GM18520 (cell line): Measurements from ENCODE around the gene RER1.

Experiments
- ATAC-seq: cut with Tn5 transposase; IDR thresholded peaks from one replicate; pipeline ENCODE4 v1.9.1; 2021; ENCODE audit not compliant: unreplicated experiment

Gene RER1

DNA sequence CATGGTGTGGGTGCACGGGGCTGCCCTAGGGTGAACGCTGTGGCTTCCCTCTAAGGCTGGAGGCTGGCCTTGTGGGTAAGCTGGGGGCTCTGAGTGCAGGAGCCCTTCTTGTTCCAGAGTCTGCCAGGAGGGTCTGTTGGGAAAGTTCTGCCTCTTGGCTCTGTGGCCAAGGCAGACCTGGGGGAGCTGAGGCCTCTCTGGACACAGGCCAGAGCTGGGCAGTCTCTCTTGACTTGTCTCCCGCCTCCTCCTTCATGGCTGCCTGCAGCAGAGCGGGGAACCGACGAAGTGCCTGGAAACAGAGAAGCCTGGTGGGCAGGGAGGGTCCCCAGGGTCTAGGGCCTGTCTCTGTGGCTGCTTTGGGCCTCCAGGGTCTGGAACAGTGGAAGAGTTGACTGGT, 51.0 kb downstream of the RER1 start:
- ATAC-seq, result no peak

GRCh38 chr1:2443277-2444137, 51.9 kb downstream of the RER1 start:
- ATAC-seq, result no peak

DNA sequence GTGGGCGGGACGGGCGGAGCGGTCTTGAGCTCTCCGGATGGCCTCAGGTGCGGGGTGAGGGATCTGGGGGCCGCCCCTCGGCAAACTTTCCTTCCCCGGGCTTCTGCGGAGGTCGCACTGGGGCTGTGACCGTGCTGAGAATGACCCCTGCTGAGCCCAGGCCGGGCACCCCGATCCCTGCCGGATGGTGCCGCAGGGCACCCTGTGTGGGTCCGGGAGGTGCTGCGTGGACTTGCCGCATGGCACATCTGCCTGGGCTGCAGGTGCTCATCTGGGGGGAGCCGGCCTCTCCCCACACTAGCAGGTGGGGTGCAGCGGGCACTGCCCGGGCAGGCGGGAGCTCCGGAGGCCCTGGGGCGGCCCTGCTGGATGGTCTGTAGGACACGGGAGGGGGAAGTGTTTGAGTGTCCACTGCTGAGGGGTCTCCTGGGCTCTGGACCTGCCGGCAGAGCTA, 52.5 kb downstream of the RER1 start:
- no peak for ATAC-seq

- no peak for ATAC-seq
Observed at GRCh38 chr1:2445162-2445822, 53.7 kb downstream of the RER1 start.

DNA sequence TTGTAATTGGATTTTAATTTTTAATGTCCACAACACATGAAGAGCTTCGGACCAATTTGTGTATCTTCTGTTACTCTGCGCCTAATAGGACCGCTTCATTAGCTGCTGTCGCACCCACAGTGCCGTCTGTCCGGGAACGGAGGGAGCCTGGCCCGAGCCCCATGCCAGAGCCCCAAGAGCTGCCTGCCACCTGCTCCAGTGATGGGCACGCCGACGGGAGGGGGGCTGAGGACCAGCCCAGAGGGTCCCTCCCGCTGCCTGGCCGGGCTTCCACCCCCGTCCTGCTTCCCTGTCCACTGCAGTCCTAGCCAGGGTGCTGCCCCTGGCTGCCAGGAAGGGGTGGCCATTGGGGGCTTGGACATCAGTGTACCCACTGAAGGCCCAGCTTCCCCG, 54.2 kb downstream of the RER1 start:
- no peak for ATAC-seq

DNA sequence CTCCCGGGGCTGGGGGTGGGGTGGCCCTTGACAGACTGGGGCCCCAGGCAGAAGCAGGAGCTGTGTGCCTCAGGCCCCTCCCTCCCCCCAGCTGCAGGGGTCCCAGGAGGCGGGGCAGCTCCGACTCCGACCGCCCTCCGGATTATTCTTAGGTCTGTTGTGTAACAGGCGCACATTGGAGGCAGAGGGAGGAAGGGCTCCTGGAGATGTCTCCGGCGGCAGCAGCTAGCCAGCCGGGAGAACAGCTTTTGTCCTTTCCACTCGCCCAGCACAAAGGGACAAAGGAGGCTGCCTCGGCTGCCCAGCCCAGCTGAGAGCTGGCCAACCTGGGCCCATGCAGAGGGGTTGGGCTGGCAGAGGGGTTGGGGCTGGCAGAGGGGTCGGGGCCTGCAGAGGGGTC, 54.8 kb downstream of the RER1 start:
- ATAC-seq, result no peak

DNA sequence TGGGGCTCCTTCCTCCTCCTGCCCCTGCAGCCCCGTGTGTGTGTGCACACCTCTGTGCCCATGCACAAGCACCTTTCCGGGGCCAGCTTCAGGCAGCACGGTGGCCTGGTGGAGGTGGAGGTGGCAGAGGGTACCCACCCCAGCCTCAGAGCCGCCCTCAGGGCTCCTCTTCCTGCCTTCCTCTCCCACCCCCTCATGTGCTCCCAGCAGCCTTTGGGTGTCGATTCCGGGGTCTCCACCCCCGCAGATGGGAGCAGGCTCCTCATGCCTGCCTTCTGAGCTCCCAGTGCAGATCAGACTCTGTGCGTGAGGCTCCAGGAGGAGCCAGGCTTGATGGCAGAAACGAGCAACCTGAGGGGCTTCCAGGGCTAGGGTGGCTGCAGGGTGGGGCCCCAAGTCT, 55.2 kb downstream of the RER1 start:
- ATAC-seq, result no peak

GRCh38 chr1:2447276-2448097, 55.8 kb downstream of the RER1 start:
- no peak for ATAC-seq

- ATAC-seq, result no peak
Observed at GRCh38 chr1:2448098-2448445, 56.4 kb downstream of the RER1 start.

- no peak for ATAC-seq
Observed at GRCh38 chr1:2449636-2450454, 58.2 kb downstream of the RER1 start.

DNA sequence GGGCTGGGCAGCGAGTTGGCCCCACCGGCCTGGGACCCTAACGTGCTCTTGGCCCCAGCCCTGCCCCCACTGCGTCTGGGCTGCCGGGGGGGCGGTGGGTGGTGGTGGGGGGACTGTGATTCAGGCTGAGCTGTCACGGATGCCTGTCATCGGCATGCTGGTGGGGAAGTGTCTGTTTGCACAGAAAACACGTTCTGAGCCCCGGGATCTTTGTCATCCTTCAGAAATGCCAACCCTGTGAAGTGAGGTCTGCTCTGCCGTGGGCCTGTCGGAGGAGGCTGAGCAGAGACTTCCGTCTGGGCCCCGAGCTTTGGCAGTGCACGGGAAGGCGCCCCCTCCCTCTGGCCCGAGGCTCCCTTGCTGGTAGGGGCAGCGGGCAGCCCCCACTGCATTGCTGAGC, 60.1 kb downstream of the RER1 start:
- ATAC-seq, result no peak

DNA sequence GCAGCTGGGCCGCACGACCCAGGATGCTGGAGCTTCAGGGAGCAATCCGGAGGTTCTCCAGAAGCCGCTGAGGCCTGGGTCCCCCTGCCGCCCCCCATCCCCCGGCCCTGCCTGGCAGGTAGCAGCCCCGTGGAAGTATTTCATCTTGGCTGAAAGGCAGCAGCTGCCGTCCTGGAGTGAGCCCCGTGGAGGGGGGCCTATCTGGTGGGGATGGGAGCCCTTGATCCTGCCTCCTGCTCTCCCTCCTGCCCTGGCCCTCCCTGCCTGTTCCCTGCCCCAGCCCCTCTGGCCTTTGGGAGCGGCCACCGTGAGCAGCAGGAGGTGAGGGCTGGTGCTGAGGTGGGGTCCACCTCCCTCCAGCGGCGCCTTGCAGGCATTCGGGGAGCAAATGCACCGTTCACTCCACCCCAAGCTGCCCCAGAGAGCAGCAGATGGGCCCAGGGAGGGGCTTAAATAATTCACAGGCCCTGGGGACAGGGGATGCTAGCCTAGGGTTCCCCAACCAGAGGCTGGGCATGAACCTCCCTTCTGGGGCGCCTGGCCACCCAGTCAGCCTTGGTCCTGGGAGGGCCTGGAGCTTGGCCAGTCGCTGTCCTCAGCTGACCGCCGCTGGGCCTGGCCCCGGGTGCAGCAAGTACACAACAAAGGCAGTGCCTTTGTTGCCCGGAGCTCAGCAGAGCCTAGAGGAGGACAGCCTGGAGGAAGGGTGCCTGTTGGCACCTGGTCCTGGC, 60.7 kb downstream of the RER1 start:
- no peak for ATAC-seq

DNA sequence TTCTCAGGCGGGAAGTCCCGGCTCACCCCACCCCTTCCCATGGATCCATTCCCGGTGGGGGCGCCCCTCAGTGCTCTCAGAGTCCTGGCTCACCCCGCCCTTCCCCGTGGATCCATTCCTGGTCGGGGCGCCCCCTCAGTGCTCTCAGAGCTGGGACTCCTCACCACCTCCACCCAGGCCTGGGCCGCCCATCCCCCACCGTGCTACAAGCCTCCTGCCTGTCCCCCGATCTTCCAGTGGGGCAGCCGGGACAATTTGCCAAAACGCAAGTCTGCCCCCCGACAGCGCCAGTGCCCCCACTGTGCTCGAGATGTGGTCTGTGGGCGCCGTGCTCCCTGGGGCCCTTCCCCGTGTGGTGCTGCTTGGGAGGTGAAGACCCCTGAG, 61.3 kb downstream of the RER1 start:
- ATAC-seq, result no peak

- ATAC-seq, result no peak
Observed at GRCh38 chr1:2454227-2454626, 62.6 kb downstream of the RER1 start.
